WTC11 (cell line): ENCODE data around the gene TRIP12. TPM values are rescaled to one million over a fixed set of nuclear protein-coding genes. Genes with fewer than 3 reads are reported as not detected.

ENCODE experiments used
- ATAC-seq: fragments of 200-7000 bp; cut with Tn5 transposase; 2 replicates; pipeline ENCODE4 v1.10.0; 2021; ENCODE audit warnings: mild to moderate bottlenecking, moderate library complexity
- CTCF ChIA-PET: fragments of 300-600 bp; sonication (Branson Sonifier 250); formaldehyde crosslinking; loops from one replicate; lab custom pipeline; 2021; ENCODE audit warnings: antibody characterized with exemption; lab: Charles Lee
- POLR2A ChIA-PET: fragments of 350-600 bp; sonication (Branson Sonifier 250); formaldehyde crosslinking; loops from one replicate; lab custom pipeline; 2021; ENCODE audit warnings: antibody characterized with exemption; lab: Charles Lee
- DNase-seq: peaks from one replicate; pipeline ENCODE4 v3.0.0; 2021; ENCODE audit warnings: low spot score
- H3K27ac Mint-ChIP-seq: 2 replicates; pipeline ENCODE4 v1.8.0; 2021; ENCODE audit warnings: mixed read lengths
- H3K27me3 Mint-ChIP-seq: 2 replicates; pipeline ENCODE4 v1.8.0; 2021; ENCODE audit warnings: low read depth, mild to moderate bottlenecking, moderate library complexity, mixed read lengths
- H3K36me3 Mint-ChIP-seq: 2 replicates; pipeline ENCODE4 v1.8.0; 2021; ENCODE audit warnings: mixed read lengths
- H3K4me1 Mint-ChIP-seq: 2 replicates; pipeline ENCODE4 v1.8.0; 2022; ENCODE audit warnings: mixed read lengths
- H3K4me3 Mint-ChIP-seq: 2 replicates; pipeline ENCODE4 v1.8.0; 2021; ENCODE audit warnings: mild to moderate bottlenecking, moderate library complexity, mixed read lengths
- H3K9me3 Mint-ChIP-seq: 2 replicates; pipeline ENCODE4 v1.8.0; 2021; ENCODE audit warnings: mixed read lengths
- CREM ChIP-seq: sonication (generic); formaldehyde crosslinking; IDR thresholded peaks from 2 replicates; pipeline ENCODE4 v1.8.1; 2022; ENCODE audit warnings: mild to moderate bottlenecking, missing genetic modification reagents, moderate library complexity
- CTCF ChIP-seq: fragments of 200-600 bp; IDR thresholded peaks from 2 replicates; pipeline ENCODE4 v1.8.0; 2022; ENCODE audit warnings: antibody characterized with exemption
- EMX1 ChIP-seq: fragments of 250-450 bp; sonication (Bioruptor Pico); IDR thresholded peaks from 2 replicates; pipeline ENCODE4 v1.8.0; 2021; ENCODE audit warnings: mild to moderate bottlenecking
- HMGA2 ChIP-seq: fragments of 250-450 bp; sonication (Bioruptor Pico); IDR thresholded peaks from 2 replicates; pipeline ENCODE4 v1.4.0; 2021; ENCODE audit warnings: mild to moderate bottlenecking, moderate library complexity
- IRF1 ChIP-seq: sonication (generic); formaldehyde crosslinking; IDR thresholded peaks from 2 replicates; pipeline ENCODE4 v1.8.0; 2023; ENCODE audit warnings: missing genetic modification reagents
- JUN ChIP-seq: sonication (generic); formaldehyde crosslinking; IDR thresholded peaks from 2 replicates; pipeline ENCODE4 v1.8.0; 2023; ENCODE audit warnings: mild to moderate bottlenecking, missing genetic modification reagents
- PREB ChIP-seq: sonication (generic); formaldehyde crosslinking; IDR thresholded peaks from 2 replicates; pipeline ENCODE4 v1.8.1; 2022; ENCODE audit warnings: mild to moderate bottlenecking, missing genetic modification reagents, moderate library complexity, borderline replicate concordance
- PRRX2 ChIP-seq: fragments of 250-450 bp; sonication (Bioruptor Pico); IDR thresholded peaks from 2 replicates; pipeline ENCODE4 v1.8.0; 2021; ENCODE audit warnings: mild to moderate bottlenecking
- RELA ChIP-seq: sonication (generic); formaldehyde crosslinking; IDR thresholded peaks from 2 replicates; pipeline ENCODE4 v1.8.1; 2022; ENCODE audit warnings: missing genetic modification reagents, mild to moderate bottlenecking, borderline replicate concordance
- TCF7 ChIP-seq: sonication (generic); formaldehyde crosslinking; IDR thresholded peaks from 2 replicates; pipeline ENCODE4 v1.8.0; 2022; ENCODE audit warnings: mild to moderate bottlenecking, low read depth, missing genetic modification reagents, moderate library complexity
- USF2 ChIP-seq: sonication (generic); formaldehyde crosslinking; IDR thresholded peaks from 2 replicates; pipeline ENCODE4 v1.8.1; 2023; ENCODE audit warnings: mild to moderate bottlenecking, missing genetic modification reagents, moderate library complexity
- ZNF396 ChIP-seq: fragments of 250-450 bp; sonication (Bioruptor Pico); IDR thresholded peaks from 2 replicates; pipeline ENCODE4 v1.8.0; 2021; ENCODE audit warnings: mild to moderate bottlenecking, moderate library complexity, borderline replicate concordance
- ZNF423 ChIP-seq: fragments of 250-450 bp; sonication (Bioruptor Pico); IDR thresholded peaks from 2 replicates; pipeline ENCODE4 v2.1.2; 2022; ENCODE audit warnings: mild to moderate bottlenecking, moderate library complexity
- total RNA-seq: library from RNA; stranded (reverse); gene quantifications from 3 replicates; pipeline ENCODE4 v1.2.3, GENCODE V29; 2021
- TF ChIP-seq, protein P1 (sequence below): sonication (generic); formaldehyde crosslinking; IDR thresholded peaks from 2 replicates; pipeline ENCODE4 v1.8.1; 2022; ENCODE audit warnings: low read depth, missing genetic modification reagents, borderline replicate concordance
- TF ChIP-seq, protein P2 (sequence below): fragments of 250-450 bp; sonication (Bioruptor Pico); IDR thresholded peaks from 2 replicates; pipeline ENCODE4 v2.1.2; 2022; ENCODE audit warnings: mild to moderate bottlenecking, moderate library complexity
- TF ChIP-seq, protein P3 (sequence below): fragments of 250-450 bp; sonication (Bioruptor Pico); IDR thresholded peaks from 2 replicates; pipeline ENCODE4 v1.9.0; 2021; ENCODE audit warnings: mild to moderate bottlenecking, borderline replicate concordance
- TF ChIP-seq, protein P4 (sequence below): sonication (generic); formaldehyde crosslinking; IDR thresholded peaks from 2 replicates; pipeline ENCODE4 v1.8.1; 2022; ENCODE audit warnings: missing genetic modification reagents, borderline replicate concordance

The TRIP12 gene
- total RNA-seq, 1 experiment from 2014 or later = 149 TPM

DNA sequence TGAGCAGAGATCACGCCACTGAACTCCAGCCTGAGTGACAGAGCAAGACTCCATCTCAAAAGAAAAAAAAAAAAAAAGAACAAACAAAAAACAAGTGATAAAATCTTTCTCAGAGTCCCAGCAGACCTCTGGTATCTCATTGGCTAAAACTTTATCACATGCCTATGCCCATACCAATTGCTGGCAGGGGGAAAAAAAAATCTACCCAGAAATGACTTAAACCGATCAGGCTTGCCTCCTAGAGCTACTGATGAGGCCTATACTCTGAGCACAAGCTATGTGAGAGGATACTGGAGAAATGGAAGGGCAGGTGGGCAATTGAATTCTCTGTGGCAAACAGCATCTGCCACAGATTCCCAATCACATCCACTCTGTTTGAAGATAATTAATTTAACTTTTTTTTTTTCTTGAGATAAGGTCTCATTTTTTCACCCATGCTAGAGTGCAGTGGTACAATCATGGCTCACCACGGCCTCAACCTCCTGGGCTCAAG lies 49.5 kb upstream of the TRIP12 start:
- ATAC-seq = peak; percentile 52
- Mint-ChIP-seq H3K9me3 (no peaks in the 10 kb centered on the region), H3K27ac (no peak overlapping the region), H3K36me3 (no peaks in the 10 kb centered on the region), H3K4me1 (no peaks in the 10 kb centered on the region), H3K4me3 (no peak overlapping the region), H3K27me3 (no peaks in the 10 kb centered on the region)
- TF ChIP-seq RELA (CRISPR knock-in tag) (no peak), ZNF423 (CRISPR knock-in tag) (no peak), USF2 (CRISPR knock-in tag) (no peak)
- TF ChIP-seq, protein P1, sequence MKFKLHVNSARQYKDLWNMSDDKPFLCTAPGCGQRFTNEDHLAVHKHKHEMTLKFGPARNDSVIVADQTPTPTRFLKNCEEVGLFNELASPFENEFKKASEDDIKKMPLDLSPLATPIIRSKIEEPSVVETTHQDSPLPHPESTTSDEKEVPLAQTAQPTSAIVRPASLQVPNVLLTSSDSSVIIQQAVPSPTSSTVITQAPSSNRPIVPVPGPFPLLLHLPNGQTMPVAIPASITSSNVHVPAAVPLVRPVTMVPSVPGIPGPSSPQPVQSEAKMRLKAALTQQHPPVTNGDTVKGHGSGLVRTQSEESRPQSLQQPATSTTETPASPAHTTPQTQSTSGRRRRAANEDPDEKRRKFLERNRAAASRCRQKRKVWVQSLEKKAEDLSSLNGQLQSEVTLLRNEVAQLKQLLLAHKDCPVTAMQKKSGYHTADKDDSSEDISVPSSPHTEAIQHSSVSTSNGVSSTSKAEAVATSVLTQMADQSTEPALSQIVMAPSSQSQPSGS (CRISPR knock-in tag) = no peak
- ChIA-PET CTCF (no interaction called here), POLR2A (no interaction called here)
- no peak for DNase-seq

- CTCF ChIA-PET = no interaction called here
- POLR2A ChIA-PET = no interaction called here
- Mint-ChIP-seq H3K4me1 (no peaks in the 10 kb centered on the region), H3K27ac (no peak overlapping the region), H3K9me3 (peaks cover 3% of the 10 kb centered on the region; the same call in 1 of the 2 replicates), H3K36me3 (peaks cover 5% of the 10 kb centered on the region), H3K27me3 (no peaks in the 10 kb centered on the region), H3K4me3 (no peak overlapping the region)
- ATAC-seq (no peak), DNase-seq (no peak)
- TF ChIP-seq ZNF396 (CRISPR knock-in tag) (no peak), JUN (CRISPR knock-in tag) (no peak), IRF1 (no peak), HMGA2 (CRISPR knock-in tag) (no peak), EMX1 (CRISPR knock-in tag) (no peak), PREB (CRISPR knock-in tag) (no peak), CTCF (no peak), USF2 (CRISPR knock-in tag) (no peak), TCF7 (CRISPR knock-in tag) (no peak), PRRX2 (CRISPR knock-in tag) (no peak), CREM (CRISPR knock-in tag) (no peak)
- TF ChIP-seq, protein P2, sequence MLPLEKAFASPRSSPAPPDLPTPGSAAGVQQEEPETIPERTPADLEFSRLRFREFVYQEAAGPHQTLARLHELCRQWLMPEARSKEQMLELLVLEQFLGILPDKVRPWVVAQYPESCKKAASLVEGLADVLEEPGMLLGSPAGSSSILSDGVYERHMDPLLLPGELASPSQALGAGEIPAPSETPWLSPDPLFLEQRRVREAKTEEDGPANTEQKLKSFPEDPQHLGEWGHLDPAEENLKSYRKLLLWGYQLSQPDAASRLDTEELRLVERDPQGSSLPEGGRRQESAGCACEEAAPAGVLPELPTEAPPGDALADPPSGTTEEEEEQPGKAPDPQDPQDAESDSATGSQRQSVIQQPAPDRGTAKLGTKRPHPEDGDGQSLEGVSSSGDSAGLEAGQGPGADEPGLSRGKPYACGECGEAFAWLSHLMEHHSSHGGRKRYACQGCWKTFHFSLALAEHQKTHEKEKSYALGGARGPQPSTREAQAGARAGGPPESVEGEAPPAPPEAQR (CRISPR knock-in tag) = no peak
- TF ChIP-seq, protein P3, sequence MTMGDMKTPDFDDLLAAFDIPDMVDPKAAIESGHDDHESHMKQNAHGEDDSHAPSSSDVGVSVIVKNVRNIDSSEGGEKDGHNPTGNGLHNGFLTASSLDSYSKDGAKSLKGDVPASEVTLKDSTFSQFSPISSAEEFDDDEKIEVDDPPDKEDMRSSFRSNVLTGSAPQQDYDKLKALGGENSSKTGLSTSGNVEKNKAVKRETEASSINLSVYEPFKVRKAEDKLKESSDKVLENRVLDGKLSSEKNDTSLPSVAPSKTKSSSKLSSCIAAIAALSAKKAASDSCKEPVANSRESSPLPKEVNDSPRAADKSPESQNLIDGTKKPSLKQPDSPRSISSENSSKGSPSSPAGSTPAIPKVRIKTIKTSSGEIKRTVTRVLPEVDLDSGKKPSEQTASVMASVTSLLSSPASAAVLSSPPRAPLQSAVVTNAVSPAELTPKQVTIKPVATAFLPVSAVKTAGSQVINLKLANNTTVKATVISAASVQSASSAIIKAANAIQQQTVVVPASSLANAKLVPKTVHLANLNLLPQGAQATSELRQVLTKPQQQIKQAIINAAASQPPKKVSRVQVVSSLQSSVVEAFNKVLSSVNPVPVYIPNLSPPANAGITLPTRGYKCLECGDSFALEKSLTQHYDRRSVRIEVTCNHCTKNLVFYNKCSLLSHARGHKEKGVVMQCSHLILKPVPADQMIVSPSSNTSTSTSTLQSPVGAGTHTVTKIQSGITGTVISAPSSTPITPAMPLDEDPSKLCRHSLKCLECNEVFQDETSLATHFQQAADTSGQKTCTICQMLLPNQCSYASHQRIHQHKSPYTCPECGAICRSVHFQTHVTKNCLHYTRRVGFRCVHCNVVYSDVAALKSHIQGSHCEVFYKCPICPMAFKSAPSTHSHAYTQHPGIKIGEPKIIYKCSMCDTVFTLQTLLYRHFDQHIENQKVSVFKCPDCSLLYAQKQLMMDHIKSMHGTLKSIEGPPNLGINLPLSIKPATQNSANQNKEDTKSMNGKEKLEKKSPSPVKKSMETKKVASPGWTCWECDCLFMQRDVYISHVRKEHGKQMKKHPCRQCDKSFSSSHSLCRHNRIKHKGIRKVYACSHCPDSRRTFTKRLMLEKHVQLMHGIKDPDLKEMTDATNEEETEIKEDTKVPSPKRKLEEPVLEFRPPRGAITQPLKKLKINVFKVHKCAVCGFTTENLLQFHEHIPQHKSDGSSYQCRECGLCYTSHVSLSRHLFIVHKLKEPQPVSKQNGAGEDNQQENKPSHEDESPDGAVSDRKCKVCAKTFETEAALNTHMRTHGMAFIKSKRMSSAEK (CRISPR knock-in tag) = no peak
- TF ChIP-seq, protein P4, sequence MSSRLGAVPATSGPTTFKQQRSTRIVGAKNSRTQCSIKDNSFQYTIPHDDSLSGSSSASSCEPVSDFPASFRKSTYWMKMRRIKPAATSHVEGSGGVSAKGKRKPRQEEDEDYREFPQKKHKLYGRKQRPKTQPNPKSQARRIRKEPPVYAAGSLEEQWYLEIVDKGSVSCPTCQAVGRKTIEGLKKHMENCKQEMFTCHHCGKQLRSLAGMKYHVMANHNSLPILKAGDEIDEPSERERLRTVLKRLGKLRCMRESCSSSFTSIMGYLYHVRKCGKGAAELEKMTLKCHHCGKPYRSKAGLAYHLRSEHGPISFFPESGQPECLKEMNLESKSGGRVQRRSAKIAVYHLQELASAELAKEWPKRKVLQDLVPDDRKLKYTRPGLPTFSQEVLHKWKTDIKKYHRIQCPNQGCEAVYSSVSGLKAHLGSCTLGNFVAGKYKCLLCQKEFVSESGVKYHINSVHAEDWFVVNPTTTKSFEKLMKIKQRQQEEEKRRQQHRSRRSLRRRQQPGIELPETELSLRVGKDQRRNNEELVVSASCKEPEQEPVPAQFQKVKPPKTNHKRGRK (CRISPR knock-in tag) = no peak
Measured at GRCh38 chr2:229970406-229970805, 48.6 kb upstream of the TRIP12 start.
